PC-3 (cell line): ENCODE measurements around the gene KRTAP10-5. TPM values are rescaled to one million over a fixed set of nuclear protein-coding genes. Genes with fewer than 3 reads are reported as not detected.

Experiments
- ATAC-seq: fragments of 200-7000 bp; cut with Tn5 transposase; 2 replicates; pipeline ENCODE4 v1.9.1; 2020; ENCODE audit warnings: mild to moderate bottlenecking, moderate library complexity
- BruUV-seq: library from RNA; stranded (reverse); fragments of 400-500 nt; replicated peaks from 2 replicates; lab custom pipeline; 2021; lab: Mats Ljungman, UMichigan
- CTCF ChIA-PET: fragments of 300-600 bp; sonication (Branson Sonifier 250); formaldehyde crosslinking; loops from one replicate; lab custom pipeline; 2022; ENCODE audit warnings: antibody characterized with exemption; lab: Charles Lee
- POLR2A ChIA-PET: fragments of 300-600 bp; sonication (Branson Sonifier 250); formaldehyde crosslinking; loops from one replicate; lab custom pipeline; 2022; ENCODE audit warnings: antibody characterized with exemption; ENCODE audit not compliant: unreplicated experiment; lab: Charles Lee
- DNase-seq: peaks from one replicate; pipeline ENCODE4 v3.0.0-alpha.2; 2015
- H2AFZ ChIP-seq: fragments of 300-600 bp; sonication (generic); 2 replicates; pipeline ENCODE4 v1.6.0; 2016; ENCODE audit warnings: antibody characterized with exemption, low read length
- H3F3A ChIP-seq: fragments of 300-600 bp; sonication (generic); one replicate; pipeline ENCODE4 v1.6.0; 2017; ENCODE audit warnings: antibody characterized with exemption, low read length, control low read depth, mild to moderate bottlenecking; ENCODE audit not compliant: unreplicated experiment
- H3K27ac ChIP-seq: fragments of 300-600 bp; sonication (generic); 2 replicates; pipeline ENCODE4 v1.5.1; 2016; ENCODE audit warnings: mild to moderate bottlenecking, low read length
- H3K27me3 ChIP-seq: fragments of 300-600 bp; sonication (generic); 2 replicates; pipeline ENCODE4 v1.6.1; 2016; ENCODE audit warnings: low read length, mixed read lengths
- H3K36me3 ChIP-seq: fragments of 300-600 bp; sonication (generic); 2 replicates; pipeline ENCODE4 v1.6.1; 2016; ENCODE audit warnings: low read depth, mixed run types, low read length, mixed read lengths
- H3K4me1 ChIP-seq: fragments of 300-600 bp; sonication (generic); 2 replicates; pipeline ENCODE4 v1.5.1; 2016; ENCODE audit warnings: low read length; ENCODE audit not compliant: insufficient read depth
- H3K4me2 ChIP-seq: fragments of 300-600 bp; sonication (generic); 2 replicates; pipeline ENCODE4 v1.6.0; 2016; ENCODE audit warnings: low read length
- H3K4me3 ChIP-seq: fragments of 300-600 bp; sonication (generic); 2 replicates; pipeline ENCODE4 v1.5.1; 2016; ENCODE audit warnings: mild to moderate bottlenecking, low read length, mixed read lengths
- H3K79me2 ChIP-seq: fragments of 300-600 bp; sonication (generic); 2 replicates; pipeline ENCODE4 v1.6.1; 2017; ENCODE audit warnings: low read length, mixed read lengths
- H3K9ac ChIP-seq: fragments of 300-600 bp; sonication (generic); 2 replicates; pipeline ENCODE4 v1.6.0; 2016; ENCODE audit warnings: mild to moderate bottlenecking, low read length
- H3K9me2 ChIP-seq: fragments of 300-600 bp; sonication (generic); replicated peaks from 2 replicates; pipeline ENCODE4 v1.6.1; 2016; ENCODE audit warnings: mixed run types, low read length, mixed read lengths
- H3K9me3 ChIP-seq: fragments of 300-600 bp; sonication (generic); 2 replicates; pipeline ENCODE4 v1.6.1; 2016; ENCODE audit warnings: low read length, mixed read lengths
- H4K20me1 ChIP-seq: fragments of 300-600 bp; sonication (generic); 2 replicates; pipeline ENCODE4 v1.6.1; 2016; ENCODE audit warnings: low read length, mixed read lengths
- CTCF ChIP-seq: fragments of 300-600 bp; sonication (generic); conservative IDR thresholded peaks from 2 replicates; pipeline ENCODE4 v1.5.1; 2017; ENCODE audit warnings: antibody characterized with exemption, low read depth, mild to moderate bottlenecking, low read length
- EZH2 ChIP-seq: fragments of 300-600 bp; sonication (generic); IDR thresholded peaks from one replicate; pipeline ENCODE4 v1.6.1; 2017; ENCODE audit warnings: antibody characterized with exemption, mild to moderate bottlenecking, low read length; ENCODE audit not compliant: unreplicated experiment
- EZH2phosphoT487 ChIP-seq: fragments of 300-600 bp; sonication (generic); IDR thresholded peaks from 2 replicates; pipeline ENCODE4 v1.6.1; 2018; ENCODE audit warnings: mild to moderate bottlenecking, antibody characterized with exemption, low read length, borderline replicate concordance
- intact Hi-C: fragments of 100-400 bp; cut with micrococcal nuclease; formaldehyde crosslinking; loops from 2 replicates; pipeline ENCODE4 v1.9.0; 2023
- total RNA-seq: library from RNA; depleted of rRNA; stranded (reverse); fragments of >200 nt; gene quantifications from 2 replicates; pipeline ENCODE4 v1.2.3, GENCODE V29; 2014

KRTAP10-5 gene
- total RNA-seq, 1 experiment from 2014 or later = not detected

GRCh38 chr21:44549525-44550211 lies 30.7 kb downstream of the KRTAP10-5 start:
- no peak overlapping the region for H2AFZ ChIP-seq
- H3K9me3 ChIP-seq = peaks cover 7% of the 10 kb centered on the region; the same call in 1 of the 2 replicates
- TF ChIP-seq EZH2phosphoT487 = no peak
- no peak for TF ChIP-seq EZH2
- TF ChIP-seq CTCF = no peak
- no peaks in the 10 kb centered on the region for H3K4me1 ChIP-seq
- H3K4me2 ChIP-seq = no peak overlapping the region
- no peak overlapping the region for H3K9ac ChIP-seq
- intact Hi-C loops = no loop called here
- ChIA-PET CTCF (no interaction called here), POLR2A (no interaction called here)
- ATAC-seq = no peak
- BruUV-seq = no TSS peak
- H3K27ac ChIP-seq = no peak overlapping the region
- no peaks in the 10 kb centered on the region for H3K27me3 ChIP-seq
- no peaks in the 10 kb centered on the region for H3K79me2 ChIP-seq
- H3K9me2 ChIP-seq = no peaks in the 10 kb centered on the region
- no peak overlapping the region for H3K4me3 ChIP-seq
- no peaks in the 10 kb centered on the region for H3F3A ChIP-seq
- H3K36me3 ChIP-seq = no peaks in the 10 kb centered on the region
- H4K20me1 ChIP-seq = no peaks in the 10 kb centered on the region
- no peak for DNase-seq

GRCh38 chr21:44548922-44549321 lies 31.5 kb downstream of the KRTAP10-5 start:
- no peak overlapping the region for H3K4me3 ChIP-seq
- H3K36me3 ChIP-seq = no peaks in the 10 kb centered on the region
- TF ChIP-seq CTCF (no peak), EZH2 (no peak), EZH2phosphoT487 (no peak)
- DNase-seq (no peak), ATAC-seq (no peak)
- ChIA-PET CTCF (no interaction called here), POLR2A (no interaction called here)
- no peaks in the 10 kb centered on the region for H3F3A ChIP-seq
- no peaks in the 10 kb centered on the region for H3K27me3 ChIP-seq
- peaks cover 7% of the 10 kb centered on the region; the same call in 1 of the 2 replicates for H3K9me3 ChIP-seq
- BruUV-seq = no TSS peak
- H3K79me2 ChIP-seq = no peaks in the 10 kb centered on the region
- H4K20me1 ChIP-seq = no peaks in the 10 kb centered on the region
- no peak overlapping the region for H3K4me2 ChIP-seq
- no peak overlapping the region for H3K27ac ChIP-seq
- no peak overlapping the region for H3K9ac ChIP-seq
- H3K4me1 ChIP-seq = no peaks in the 10 kb centered on the region
- no peak overlapping the region for H2AFZ ChIP-seq
- H3K9me2 ChIP-seq = no peaks in the 10 kb centered on the region
- intact Hi-C loops = no loop called here

GRCh38 chr21:44548381-44548780 lies 32.0 kb downstream of the KRTAP10-5 start:
- Histone ChIP-seq H3K4me1 (no peaks in the 10 kb centered on the region), H3K4me2 (no peak overlapping the region), H3K79me2 (no peaks in the 10 kb centered on the region), H3K27me3 (no peaks in the 10 kb centered on the region), H3F3A (no peaks in the 10 kb centered on the region), H3K9ac (no peak overlapping the region), H2AFZ (no peak overlapping the region), H3K9me3 (peaks cover 9% of the 10 kb centered on the region; the same call in 1 of the 2 replicates), H3K4me3 (no peak overlapping the region), H3K9me2 (no peaks in the 10 kb centered on the region), H4K20me1 (no peaks in the 10 kb centered on the region), H3K36me3 (no peaks in the 10 kb centered on the region), H3K27ac (no peak overlapping the region)
- intact Hi-C loops = no loop called here
- ATAC-seq (no peak), DNase-seq (no peak)
- ChIA-PET POLR2A (no interaction called here), CTCF (no interaction called here)
- TF ChIP-seq CTCF (no peak), EZH2 (no peak), EZH2phosphoT487 (no peak)
- BruUV-seq = no TSS peak
